GM23338 (cell line): ENCODE results near the gene GOLGA8R.
"Not testable (repeated sequence)": the region's sequence is repeated elsewhere in the genome, so short reads cannot be mapped to it uniquely, and the experiment has no call there.

ENCODE experiments used
- ETS1 ChIP-seq: IDR thresholded peaks from 2 replicates; pipeline ENCODE4 v1.6.1; 2016; ENCODE audit warnings: antibody characterized with exemption
- POLR2AphosphoS5 ChIP-seq: IDR thresholded peaks from 2 replicates; pipeline ENCODE4 v1.6.1; 2016; ENCODE audit warnings: antibody characterized with exemption, low read depth
- ZNF331 ChIP-seq: fragments of 250-450 bp; sonication (Bioruptor Pico); IDR thresholded peaks from 2 replicates; pipeline ENCODE4 v1.5.0; 2020; ENCODE audit warnings: low read depth, mild to moderate bottlenecking, moderate library complexity
- TF ChIP-seq, protein P1 (sequence below), 2 experiments: fragments of 200-600 bp in 1 of 2; sonication (generic) in 1 of 2; conservative IDR thresholded peaks; 2 replicates each; pipeline versions ENCODE4 v1.5.1 to v1.6.1; 2016 to 2017; ENCODE audit warnings: antibody characterized with exemption in 2 of 2, low read depth in 2 of 2, mild to moderate bottlenecking in 2 of 2, moderate library complexity in 1 of 2

DNA sequence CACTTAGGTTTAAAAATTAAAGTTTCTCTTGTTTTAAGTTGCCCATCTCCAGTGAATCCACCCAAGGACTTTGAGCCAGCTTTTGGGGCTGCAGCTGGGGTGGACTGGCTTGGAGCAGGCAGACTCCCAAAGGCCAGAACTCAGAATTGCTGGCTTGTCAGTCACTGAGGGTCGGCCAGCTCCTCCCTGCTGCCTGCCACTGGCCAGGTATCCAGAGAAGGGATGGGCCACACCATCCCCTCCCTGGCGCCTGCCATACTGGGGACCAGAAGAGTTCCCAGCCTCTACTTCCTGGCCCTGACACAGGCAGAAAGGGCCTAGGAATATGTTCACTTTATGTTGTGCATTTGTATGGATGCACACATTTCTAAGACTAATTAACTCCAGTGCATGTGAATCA lies 53.1 kb downstream of the GOLGA8R start:
- TF ChIP-seq ZNF331 (CRISPR knock-in tag); ETS1; POLR2AphosphoS5: not testable (repeated sequence)
- TF ChIP-seq, protein P1, sequence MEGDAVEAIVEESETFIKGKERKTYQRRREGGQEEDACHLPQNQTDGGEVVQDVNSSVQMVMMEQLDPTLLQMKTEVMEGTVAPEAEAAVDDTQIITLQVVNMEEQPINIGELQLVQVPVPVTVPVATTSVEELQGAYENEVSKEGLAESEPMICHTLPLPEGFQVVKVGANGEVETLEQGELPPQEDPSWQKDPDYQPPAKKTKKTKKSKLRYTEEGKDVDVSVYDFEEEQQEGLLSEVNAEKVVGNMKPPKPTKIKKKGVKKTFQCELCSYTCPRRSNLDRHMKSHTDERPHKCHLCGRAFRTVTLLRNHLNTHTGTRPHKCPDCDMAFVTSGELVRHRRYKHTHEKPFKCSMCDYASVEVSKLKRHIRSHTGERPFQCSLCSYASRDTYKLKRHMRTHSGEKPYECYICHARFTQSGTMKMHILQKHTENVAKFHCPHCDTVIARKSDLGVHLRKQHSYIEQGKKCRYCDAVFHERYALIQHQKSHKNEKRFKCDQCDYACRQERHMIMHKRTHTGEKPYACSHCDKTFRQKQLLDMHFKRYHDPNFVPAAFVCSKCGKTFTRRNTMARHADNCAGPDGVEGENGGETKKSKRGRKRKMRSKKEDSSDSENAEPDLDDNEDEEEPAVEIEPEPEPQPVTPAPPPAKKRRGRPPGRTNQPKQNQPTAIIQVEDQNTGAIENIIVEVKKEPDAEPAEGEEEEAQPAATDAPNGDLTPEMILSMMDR (conservative IDR thresholded peaks at IDR 0.05; ENCODE audit: low read depth in 2 of 2): not testable (repeated sequence)
